ENCODE measurements around the gene MTRF1. TPM values are rescaled to one million over a fixed set of nuclear protein-coding genes. Genes with fewer than 3 reads are reported as not detected.
A peak's percentile ranks its signal among the peaks of the same experiment; 100 is the strongest.

Gene MTRF1
- polyA plus RNA-seq, 1 experiment, result 5.2 TPM

- ChIA-PET CTCF (no interaction called here), POLR2A (no interaction called here)
- no peak overlapping the region for H3K4me3 ChIP-seq (ENCODE audit: low read depth, low read length)
- TF ChIP-seq, protein P1, sequence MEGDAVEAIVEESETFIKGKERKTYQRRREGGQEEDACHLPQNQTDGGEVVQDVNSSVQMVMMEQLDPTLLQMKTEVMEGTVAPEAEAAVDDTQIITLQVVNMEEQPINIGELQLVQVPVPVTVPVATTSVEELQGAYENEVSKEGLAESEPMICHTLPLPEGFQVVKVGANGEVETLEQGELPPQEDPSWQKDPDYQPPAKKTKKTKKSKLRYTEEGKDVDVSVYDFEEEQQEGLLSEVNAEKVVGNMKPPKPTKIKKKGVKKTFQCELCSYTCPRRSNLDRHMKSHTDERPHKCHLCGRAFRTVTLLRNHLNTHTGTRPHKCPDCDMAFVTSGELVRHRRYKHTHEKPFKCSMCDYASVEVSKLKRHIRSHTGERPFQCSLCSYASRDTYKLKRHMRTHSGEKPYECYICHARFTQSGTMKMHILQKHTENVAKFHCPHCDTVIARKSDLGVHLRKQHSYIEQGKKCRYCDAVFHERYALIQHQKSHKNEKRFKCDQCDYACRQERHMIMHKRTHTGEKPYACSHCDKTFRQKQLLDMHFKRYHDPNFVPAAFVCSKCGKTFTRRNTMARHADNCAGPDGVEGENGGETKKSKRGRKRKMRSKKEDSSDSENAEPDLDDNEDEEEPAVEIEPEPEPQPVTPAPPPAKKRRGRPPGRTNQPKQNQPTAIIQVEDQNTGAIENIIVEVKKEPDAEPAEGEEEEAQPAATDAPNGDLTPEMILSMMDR (IDR thresholded peaks at IDR 0.05; ENCODE audit: insufficient read depth, low read depth, low read length), result no peak
- H3K36me3 ChIP-seq (ENCODE audit: control insufficient read depth, insufficient read depth, low read length), result no peaks in the 10 kb centered on the region
- no peak for DNase-seq (ENCODE audit: low read depth)
- no peaks in the 10 kb centered on the region for H3K27me3 ChIP-seq (ENCODE audit: control insufficient read depth, insufficient read depth, low read length)
Measured at GRCh38 chr13:41199526-41199925, 63.9 kb downstream of the MTRF1 start.

DNA sequence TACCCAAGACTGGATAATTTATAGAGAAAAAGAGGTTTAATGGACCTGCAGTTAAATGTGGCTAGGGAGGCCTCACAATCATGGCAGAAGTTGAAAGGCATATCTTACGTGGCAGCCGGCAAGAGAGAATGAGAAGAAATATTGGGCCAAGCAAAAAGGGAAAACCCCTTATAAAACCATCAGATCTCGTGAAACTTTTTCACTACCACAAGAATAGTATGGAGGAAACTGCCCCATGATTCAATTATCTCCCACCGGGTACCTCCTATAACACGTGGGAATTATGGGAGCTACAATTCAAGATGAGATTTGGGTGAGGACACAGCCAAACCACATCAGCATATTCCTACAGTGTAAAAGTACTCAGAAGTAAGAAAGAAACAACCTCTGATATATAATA is 64.3 kb downstream of the MTRF1 start:
- TF ChIP-seq, protein P1 (IDR thresholded peaks at IDR 0.05; ENCODE audit: insufficient read depth, low read depth, low read length), result no peak
- H3K4me3 ChIP-seq (ENCODE audit: low read depth, low read length), result no peak overlapping the region
- ChIA-PET CTCF (interaction anchor here (1.3 kb wide), 1 partner anchor 125 kb away, joined by 4 read pairs; no protein-coding TSS in a partner anchor), POLR2A (no interaction called here)
- H3K36me3 ChIP-seq (ENCODE audit: control insufficient read depth, insufficient read depth, low read length), result no peaks in the 10 kb centered on the region
- no peaks in the 10 kb centered on the region for H3K27me3 ChIP-seq (ENCODE audit: control insufficient read depth, insufficient read depth, low read length)
- DNase-seq (ENCODE audit: low read depth), result no peak

GRCh38 chr13:41196620-41197019 is 66.8 kb downstream of the MTRF1 start:
- Histone ChIP-seq H3K4me3 (ENCODE audit: low read depth, low read length) (no peak overlapping the region), H3K36me3 (ENCODE audit: control insufficient read depth, insufficient read depth, low read length) (no peaks in the 10 kb centered on the region), H3K27me3 (ENCODE audit: control insufficient read depth, insufficient read depth, low read length) (no peaks in the 10 kb centered on the region)
- ChIA-PET CTCF (interaction anchor here (0.8 to 1.9 kb wide), 13 partner anchors 9 to 141 kb away, joined by 3 to 7 read pairs (median 3); no protein-coding TSS in a partner anchor), POLR2A (no interaction called here)
- DNase-seq (ENCODE audit: low read depth), result no peak
- TF ChIP-seq, protein P1 (IDR thresholded peaks at IDR 0.05; ENCODE audit: insufficient read depth, low read depth, low read length), result peak; percentile 40

DNA sequence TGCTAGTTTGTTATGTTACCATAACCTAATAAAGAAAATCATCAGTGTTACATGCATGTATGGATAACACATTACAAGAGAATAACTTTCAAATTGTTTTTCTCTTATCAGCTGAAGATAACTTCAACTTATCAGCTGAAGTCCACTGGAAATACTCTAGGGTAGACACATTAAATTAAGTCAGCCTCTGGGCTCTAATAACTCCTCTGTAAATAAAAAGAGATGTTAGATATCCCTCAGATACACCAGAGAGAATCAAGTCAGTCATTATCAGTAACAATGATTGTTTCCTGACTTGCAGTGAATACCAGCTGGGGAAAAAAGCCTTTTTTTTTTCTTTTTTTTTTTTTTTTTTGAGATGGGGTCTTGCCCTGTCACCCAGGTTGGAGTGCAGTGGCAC is 67.4 kb downstream of the MTRF1 start:
- TF ChIP-seq, protein P1 (IDR thresholded peaks at IDR 0.05; ENCODE audit: insufficient read depth, low read depth, low read length), result no peak
- H3K36me3 ChIP-seq (ENCODE audit: control insufficient read depth, insufficient read depth, low read length), result no peaks in the 10 kb centered on the region
- no peak overlapping the region for H3K4me3 ChIP-seq (ENCODE audit: low read depth, low read length)
- DNase-seq (ENCODE audit: low read depth), result no peak
- POLR2A ChIA-PET, result no interaction called here
- CTCF ChIA-PET, result interaction anchor here (0.9 to 1.9 kb wide), 11 partner anchors 12 to 141 kb away, joined by 3 to 7 read pairs (median 3); no protein-coding TSS in a partner anchor
- H3K27me3 ChIP-seq (ENCODE audit: control insufficient read depth, insufficient read depth, low read length), result no peaks in the 10 kb centered on the region

GRCh38 chr13:41193919-41194824 is 69.2 kb downstream of the MTRF1 start, which contains the start of gene KBTBD7:
KBTBD7 (minus strand) TSS chr13:41194569; CDS start chr13:41194257, 312 bp downstream.
- no peaks in the 10 kb centered on the region for H3K27me3 ChIP-seq (ENCODE audit: control insufficient read depth, insufficient read depth, low read length)
- ChIA-PET POLR2A (interaction anchor here (0.6 to 0.7 kb wide), 2 partner anchors 131 to 137 kb away, joined by 3 to 4 read pairs; no protein-coding TSS in a partner anchor), CTCF (no interaction called here)
- peak; percentile 85 for DNase-seq (ENCODE audit: low read depth)
- peak within 1 kb of the TSS; percentile 56 for H3K4me3 ChIP-seq (ENCODE audit: low read depth, low read length)
- TF ChIP-seq, protein P1 (IDR thresholded peaks at IDR 0.05; ENCODE audit: insufficient read depth, low read depth, low read length), result no peak
- no peaks in the 10 kb centered on the region for H3K36me3 ChIP-seq (ENCODE audit: control insufficient read depth, insufficient read depth, low read length)

Data from BJ (cell line).